ENCODE data around the gene MYH9.
"Not testable (repeated sequence)": the region's sequence is repeated elsewhere in the genome, so short reads cannot be mapped to it uniquely, and the experiment has no call there.

The MYH9 gene

DNA sequence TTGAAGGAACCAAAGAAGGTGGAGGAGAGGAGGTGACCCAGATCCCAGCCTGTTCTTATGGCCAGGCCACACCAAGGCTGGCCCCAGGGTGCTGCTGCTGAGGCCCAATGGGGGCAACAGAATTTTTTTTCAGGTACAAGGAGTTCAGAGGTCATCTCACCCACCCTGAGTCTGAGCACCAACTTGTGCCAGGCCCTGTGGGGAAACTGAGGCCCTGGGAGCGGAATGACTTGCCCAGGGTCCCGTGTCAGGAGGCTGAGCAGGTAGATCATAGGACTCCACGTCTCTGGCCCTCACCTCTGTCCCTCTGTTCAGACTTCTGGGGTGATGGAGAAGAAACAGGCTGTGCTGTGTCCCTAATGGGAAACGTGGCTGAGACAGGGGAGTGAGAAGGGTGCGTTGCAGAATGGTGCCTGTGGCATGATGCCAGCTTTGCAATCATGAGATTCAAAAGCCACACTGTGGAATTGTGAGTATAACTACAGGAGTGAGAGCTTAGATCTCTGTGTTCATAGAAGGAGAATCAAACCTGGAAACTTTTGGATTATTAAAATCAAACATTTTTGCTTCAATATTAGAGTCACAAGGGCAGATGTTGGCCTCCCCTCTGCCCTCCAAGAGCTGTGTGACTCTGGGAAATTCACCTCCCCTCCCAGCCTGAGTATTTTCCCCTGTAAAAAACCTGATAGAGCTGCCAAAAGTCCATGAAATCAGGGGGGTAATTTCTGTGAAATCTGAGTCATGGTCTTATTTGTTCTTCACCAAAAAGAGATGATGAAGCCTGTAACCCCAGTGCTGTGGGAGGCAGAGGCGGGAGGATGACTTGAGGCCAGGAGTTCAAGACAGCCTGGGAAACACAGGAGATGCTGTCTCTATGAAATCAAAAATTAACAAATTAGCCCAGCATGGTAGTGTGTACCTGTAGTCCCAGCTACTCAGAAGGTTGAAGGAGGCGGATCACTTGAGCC, 134.0 kb downstream of the MYH9 start:
- in situ Hi-C loops (cut with MboI; ENCODE audit: low sequenced_read_pairs), result no loop called here

DNA sequence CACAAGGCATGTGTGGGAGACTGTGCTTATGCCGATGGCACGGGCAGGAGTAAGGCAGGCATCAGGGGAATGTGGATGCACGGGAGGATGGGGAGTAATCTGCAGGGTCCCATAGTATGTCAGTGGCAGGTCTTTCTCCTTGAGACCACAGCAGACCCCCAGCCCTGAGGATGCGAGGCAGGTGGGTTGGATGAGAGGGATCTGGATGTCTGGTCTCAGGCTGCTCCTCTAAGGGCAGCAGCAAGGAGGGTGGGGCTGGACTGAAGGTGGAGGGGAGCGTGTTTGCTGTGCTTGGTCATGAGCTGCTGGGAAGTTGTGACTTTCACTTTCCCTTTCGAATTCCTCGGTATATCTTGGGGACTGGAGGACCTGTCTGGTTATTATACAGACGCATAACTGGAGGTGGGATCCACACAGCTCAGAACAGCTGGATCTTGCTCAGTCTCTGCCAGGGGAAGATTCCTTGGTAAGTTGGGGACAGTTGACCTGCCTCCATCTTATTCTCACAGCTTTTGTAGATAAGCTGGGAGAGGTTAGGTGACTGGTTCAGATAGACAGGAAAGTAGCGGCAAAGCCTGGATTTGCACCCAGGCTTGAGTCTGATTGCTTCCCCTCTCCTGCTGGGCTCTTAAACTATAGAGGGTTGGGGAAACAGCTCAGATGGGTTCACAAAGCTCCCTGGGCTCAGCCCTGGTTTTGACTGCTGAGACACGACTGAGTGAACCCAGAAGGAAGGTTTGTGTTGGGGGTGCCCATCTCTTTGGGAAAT, 134.8 kb downstream of the MYH9 start, which contains the start of gene APOL1:
APOL1 (plus strand) TSS at position 380 of the 769 bp plus-strand sequence. CDS start 1,823 bp downstream, outside the sequence.
- in situ Hi-C loops (cut with MboI; ENCODE audit: low sequenced_read_pairs), result no loop called here

DNA sequence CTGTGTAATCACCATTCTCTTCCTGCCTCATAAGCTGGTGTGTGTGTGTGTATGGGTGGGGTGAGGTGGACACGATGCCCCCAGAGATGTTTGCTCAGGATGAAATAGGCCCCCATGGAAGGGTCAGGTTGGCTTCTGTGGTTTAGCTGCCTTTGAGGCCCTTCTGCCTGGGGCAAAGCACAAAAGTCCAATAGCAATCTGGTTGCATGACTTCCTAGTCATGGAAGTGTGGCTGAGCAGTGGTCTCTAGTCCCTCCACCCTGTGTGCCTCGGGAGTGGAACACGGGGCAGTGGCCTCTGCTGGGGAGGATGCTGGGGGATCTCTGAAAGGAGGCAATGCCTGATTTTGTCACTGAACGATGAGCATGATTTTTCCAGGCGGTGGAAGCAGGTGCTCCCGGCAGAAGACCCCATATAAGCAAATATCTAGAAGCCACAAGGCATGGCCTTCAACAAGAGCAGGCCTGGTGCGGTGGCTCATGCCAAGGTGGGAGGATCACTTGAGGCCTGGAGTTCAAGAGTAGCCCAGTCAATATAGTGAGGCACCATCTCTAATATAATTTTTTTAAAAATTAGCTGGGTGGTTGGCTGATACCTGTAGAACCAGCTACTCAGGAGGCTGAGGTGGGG, 135.7 kb downstream of the MYH9 start:
- in situ Hi-C loops (cut with MboI; ENCODE audit: low sequenced_read_pairs), result not testable (repeated sequence)

DNA sequence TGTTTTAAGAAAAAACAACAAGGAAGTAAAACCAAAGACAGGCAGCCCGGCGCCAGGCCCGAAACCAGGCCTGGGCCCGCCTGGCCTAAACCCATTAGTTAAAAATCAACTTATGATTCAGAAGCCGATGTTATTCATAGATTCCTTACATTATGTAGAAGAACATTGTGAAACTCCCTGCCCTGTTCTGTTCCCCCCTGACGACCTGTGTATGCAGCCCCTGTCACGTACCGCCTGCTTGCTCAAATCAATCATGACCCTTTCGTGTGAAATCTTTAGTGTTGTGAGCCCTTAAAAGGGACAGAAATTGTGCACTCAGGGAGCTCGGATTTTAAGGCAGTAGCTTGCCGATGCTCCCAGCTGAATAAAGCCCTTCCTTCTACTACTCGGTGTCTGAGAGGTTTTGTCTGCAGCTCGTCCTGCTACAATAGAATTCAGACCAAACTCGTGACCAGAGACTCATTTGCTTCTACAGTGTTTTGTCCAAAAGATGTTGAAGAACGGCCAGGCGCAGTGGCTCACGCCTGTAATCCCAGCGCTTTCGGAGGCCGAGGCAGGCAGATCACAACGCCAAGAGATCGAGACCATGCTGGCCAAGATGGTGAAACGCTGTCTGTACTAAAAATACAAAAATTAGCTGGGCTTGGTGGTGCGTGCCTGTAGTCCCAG, 137.3 kb downstream of the MYH9 start:
- in situ Hi-C loops (cut with MboI; ENCODE audit: low sequenced_read_pairs), result not testable (repeated sequence)

DNA sequence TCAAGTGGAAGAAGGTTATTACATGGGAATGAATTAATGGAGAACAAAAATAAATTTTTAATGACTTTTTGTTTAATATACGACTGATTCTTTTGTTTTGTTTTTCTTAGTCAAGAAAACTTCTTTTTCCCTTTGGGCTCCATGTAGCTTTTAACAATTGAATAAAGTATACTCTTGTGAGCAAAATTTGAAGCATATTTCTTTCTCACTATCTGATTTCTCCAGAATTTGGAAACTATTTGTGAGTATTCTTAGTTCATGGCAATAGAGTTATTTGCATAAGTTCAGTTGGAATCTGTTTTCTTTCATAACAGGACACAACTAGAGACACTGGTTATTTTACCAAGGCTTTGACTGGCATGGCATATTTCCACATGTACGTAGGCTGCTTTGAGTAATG, 138.6 kb downstream of the MYH9 start:
- in situ Hi-C loops (cut with MboI; ENCODE audit: low sequenced_read_pairs), result no loop called here

DNA sequence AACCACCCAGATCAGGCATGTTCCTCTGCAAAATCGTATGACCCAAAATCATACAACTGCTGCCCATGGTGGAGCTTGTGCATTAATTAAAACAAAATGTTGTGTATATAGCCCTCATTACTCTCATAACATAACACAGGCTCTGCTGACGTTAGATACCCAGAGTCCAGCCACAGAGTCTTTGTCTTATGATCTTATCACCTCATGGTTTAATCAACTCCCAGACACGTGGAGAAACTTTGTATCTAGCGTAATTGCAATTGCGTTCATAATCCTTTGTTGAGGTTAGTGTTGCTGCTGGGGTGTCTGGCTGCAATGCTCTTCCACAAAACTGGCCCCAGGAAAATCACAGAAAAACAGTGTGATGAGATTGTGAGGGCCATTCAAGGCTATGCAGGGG, 139.8 kb downstream of the MYH9 start:
- in situ Hi-C loops (cut with MboI; ENCODE audit: low sequenced_read_pairs), result no loop called here

- in situ Hi-C loops (cut with MboI; ENCODE audit: low sequenced_read_pairs), result no loop called here
Measured at GRCh38 chr22:36246718-36247117, 141.0 kb downstream of the MYH9 start.

DNA sequence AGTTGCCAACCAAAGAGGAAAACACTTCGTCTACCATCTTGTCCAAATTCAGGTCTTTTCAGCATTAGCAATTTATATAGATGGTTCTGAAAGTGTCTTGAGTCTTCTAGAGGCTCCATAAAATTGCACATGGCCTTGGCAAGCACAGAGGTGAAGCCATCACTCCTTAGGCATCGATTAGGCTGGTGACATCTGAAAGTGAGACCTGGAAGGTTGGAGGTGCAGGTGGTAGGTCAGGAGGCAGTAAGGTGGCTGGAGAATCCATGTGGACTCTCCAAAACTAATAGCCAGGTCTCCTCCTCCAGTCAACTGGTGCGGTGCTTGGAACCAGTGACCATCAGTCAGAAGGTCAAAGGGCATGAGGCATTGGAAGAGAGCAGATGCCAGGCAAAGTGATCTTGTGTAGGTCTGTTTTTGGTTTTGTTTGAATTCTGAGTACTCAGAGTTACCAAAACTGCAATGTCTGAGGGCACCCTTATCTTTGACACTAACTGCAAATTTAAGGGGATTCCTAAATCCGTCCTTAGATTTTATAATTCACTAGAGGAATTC, 141.9 kb downstream of the MYH9 start:
- in situ Hi-C loops (cut with MboI; ENCODE audit: low sequenced_read_pairs), result no loop called here

GRCh38 chr22:36244522-36245391, 143.0 kb downstream of the MYH9 start:
- in situ Hi-C loops (cut with MboI; ENCODE audit: low sequenced_read_pairs), result no loop called here

DNA sequence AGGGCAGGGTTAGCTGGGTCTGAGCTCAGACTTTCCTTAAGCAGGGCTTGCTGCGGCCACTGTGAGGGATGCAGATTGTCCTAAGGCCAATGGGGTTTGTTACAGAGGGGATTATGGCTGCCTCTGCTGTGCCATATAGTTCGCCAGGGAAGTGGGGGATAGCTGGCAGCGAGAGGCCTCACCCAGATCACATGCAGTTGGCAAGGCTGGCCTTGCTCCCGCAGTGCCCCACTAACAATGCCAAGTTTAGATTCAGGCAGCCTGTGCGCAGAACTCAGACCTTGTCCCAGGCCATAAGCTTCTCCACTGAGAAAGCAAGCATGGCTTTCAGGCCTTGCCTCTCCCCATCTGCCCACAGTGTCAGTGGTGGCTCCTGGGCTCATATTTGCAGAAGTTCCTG, 143.8 kb downstream of the MYH9 start:
- in situ Hi-C loops (cut with MboI; ENCODE audit: low sequenced_read_pairs), result no loop called here

DNA sequence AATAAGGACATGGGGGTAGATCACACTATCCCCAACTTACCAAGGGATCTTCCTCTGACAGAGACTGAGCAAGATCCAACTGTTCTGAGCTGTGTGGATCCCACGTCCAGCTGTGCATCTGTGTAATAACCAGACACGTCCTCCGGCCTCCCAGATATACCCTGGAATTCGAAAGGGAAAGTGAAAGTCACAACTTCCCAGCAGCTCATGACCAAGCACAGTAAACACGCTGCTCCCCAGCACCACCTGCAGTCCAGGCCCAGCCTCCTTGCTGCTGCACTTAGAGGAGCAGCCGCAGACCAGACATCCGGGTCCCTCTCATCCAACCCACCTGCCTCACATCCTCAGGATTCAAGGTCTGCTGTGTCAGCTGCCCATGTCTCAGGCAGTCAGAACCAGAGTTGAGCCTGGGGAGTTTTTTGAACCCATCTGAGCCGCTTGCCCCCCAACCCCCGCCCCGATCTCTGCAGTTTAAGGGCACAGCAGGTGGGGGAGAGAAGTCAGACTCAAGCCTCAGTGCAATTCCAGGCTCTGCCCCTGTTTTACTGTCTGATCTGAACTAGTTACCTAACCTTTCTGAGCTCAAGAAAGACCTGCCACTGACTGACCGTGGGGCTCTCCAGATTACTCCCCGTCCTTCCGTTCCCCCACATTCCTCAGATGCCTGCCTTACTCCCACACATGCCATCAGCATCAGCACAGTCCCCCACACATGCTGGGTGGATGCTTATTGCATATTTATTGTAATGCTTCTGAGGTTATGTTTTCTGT, 148.2 kb downstream of the MYH9 start, which contains the start of gene APOL2:
APOL2 (minus strand) TSS at position 127 of the 771 bp plus-strand sequence. CDS start 6,365 bp downstream, outside the sequence.
- in situ Hi-C loops (cut with MboI; ENCODE audit: low sequenced_read_pairs), result no loop called here

- in situ Hi-C loops (cut with MboI; ENCODE audit: low sequenced_read_pairs), result no loop called here
Measured at GRCh38 chr22:36239150-36239400, 148.7 kb downstream of the MYH9 start.

GRCh38 chr22:36238373-36239149, 149.2 kb downstream of the MYH9 start:
- in situ Hi-C loops (cut with MboI; ENCODE audit: low sequenced_read_pairs), result no loop called here

DNA sequence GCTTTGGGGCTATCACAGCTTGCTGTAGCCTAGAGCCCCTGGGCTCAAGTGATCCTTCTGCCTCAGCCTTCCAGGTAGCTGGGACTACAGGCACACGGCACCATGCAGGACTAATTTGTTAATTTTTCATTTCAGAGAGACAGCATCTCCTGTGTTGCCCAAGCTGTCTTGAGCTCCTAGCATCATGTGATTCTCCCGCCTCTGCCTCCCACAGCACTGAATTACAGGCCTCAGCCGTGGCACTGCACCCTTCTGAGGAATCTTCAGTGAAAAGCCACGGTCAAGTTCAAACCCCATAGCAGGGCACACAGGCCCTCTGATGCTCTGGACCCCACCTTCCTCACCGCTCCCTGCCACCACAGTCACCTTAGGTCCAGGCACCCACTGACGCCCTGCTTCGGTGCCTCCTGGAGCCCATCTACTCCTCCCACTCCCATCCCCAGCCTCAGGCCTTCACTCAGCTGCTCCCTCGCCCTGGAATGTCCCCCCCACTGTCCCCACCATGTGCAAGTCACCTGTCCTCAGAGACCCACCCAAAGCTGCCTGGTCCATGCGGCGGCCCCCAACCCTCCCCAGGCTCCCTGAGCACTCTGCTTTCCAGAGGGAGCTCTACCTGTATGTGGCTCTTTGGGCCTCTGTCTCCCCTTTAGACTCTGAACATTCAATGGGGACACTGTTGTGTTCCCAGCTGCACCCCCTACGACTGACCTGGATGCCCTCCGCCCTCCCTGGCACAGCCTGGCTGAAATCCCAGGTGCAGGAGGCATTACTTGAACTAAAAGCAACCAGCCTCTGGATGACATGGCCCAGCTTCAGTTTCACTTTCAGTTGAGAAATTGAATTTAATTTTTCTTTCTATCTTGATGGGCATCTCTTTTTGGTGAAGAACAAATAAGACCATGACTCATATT, 150.1 kb downstream of the MYH9 start:
- in situ Hi-C loops (cut with MboI; ENCODE audit: low sequenced_read_pairs), result no loop called here

DNA sequence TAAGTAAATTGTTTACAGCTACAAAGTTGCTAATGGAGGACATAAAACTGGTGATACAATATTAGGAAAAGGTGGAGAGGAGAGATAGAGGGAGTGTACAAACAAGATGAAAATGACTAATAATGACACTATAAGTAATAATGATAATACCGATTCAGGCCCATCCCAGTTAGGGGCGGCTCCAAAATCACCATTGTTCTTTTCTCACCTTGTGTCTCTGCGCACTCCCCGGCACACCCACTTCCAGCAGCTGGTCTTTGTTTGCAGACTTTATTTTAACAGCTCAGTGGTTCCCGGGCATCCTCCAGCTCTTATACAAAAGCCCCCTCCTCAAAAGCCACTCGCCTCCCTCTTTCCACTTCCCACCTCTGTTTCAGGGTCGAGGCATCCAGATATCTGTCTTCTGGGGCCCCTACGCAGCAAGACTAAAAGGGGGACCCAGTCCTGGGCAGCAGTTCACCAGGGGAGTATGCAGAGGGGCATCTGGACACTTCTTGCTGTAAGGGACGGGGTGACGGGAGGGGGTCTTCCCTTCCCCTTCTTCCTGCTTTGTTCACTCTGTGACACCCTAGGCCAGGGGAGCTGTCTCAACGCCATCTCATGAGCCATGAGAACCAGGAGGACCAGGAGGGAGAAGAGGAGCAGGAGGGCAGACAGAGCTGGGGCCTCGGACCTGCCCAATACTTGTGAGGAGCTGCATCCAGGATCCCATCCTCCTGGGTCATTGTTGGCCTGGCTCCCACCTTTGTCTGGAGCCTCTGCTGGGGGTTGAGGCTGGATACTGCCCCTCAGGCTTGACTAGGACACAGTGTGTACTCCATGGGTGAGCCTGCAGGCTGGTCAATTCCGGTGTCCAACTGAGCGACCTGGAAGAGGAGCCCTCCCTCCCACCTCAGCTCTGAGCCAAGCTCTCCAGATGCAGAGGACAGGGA, 151.1 kb downstream of the MYH9 start:
- in situ Hi-C loops (cut with MboI; ENCODE audit: low sequenced_read_pairs), result no loop called here

GRCh38 chr22:36235585-36235984, 152.2 kb downstream of the MYH9 start:
- in situ Hi-C loops (cut with MboI; ENCODE audit: low sequenced_read_pairs), result no loop called here

Data from hTERT RPE-1 (cell line).